Stomach (tissue), 9 donors: ENCODE data around the gene HBA2. TPM values are rescaled to one million over a fixed set of nuclear protein-coding genes. Genes with fewer than 3 reads are reported as not detected.
A peak's percentile ranks its signal among the peaks of the same experiment; 100 is the strongest.
"Not testable (repeated sequence)": the region's sequence is repeated elsewhere in the genome, so short reads cannot be mapped to it uniquely, and the experiment has no call there.

Experiments
- DNase-seq, 2 donors: peaks; one replicate each; pipeline versions ENCODE4 v3.0.0 to v3.0.0-alpha.2; 2013 to 2019
- H3K27ac ChIP-seq, 5 donors: fragments of 200-600 bp in 4 of 5; sonication (generic) in 4 of 5; one replicate each; pipeline ENCODE4 v1.5.1; 2013 to 2019; ENCODE audit warnings: mild to moderate bottlenecking in 1 of 5, moderate library complexity in 1 of 5
- H3K27me3 ChIP-seq, 3 donors: fragments of 200-600 bp; sonication (generic); one replicate each; pipeline ENCODE4 v1.5.1; 2017 to 2019; ENCODE audit warnings: mixed run types in 1 of 3
- H3K36me3 ChIP-seq, 4 donors: fragments of 200-600 bp; sonication (generic); 1 replicate in 3 of 4; 2 replicates in 1 of 4; pipeline ENCODE4 v1.5.1; 2016 to 2019
- H3K4me1 ChIP-seq, 4 donors: fragments of 200-600 bp; sonication (generic); one replicate each; pipeline ENCODE4 v1.5.1; 2016 to 2019
- H3K4me3 ChIP-seq, 4 donors: fragments of 200-600 bp; sonication (generic) in 3 of 4; one replicate each; pipeline ENCODE4 v1.5.1; 2016 to 2019; ENCODE audit warnings: mild to moderate bottlenecking in 1 of 4
- H3K9me3 ChIP-seq, 4 donors: fragments of 200-600 bp; sonication (generic); one replicate each; pipeline ENCODE4 v1.5.1; 2016 to 2019
- EP300 ChIP-seq: sonication (generic); formaldehyde crosslinking; IDR thresholded peaks from one replicate; pipeline ENCODE4 v1.6.1; 2017; ENCODE audit warnings: antibody characterized with exemption
- POLR2A ChIP-seq, 4 donors: fragments of 450-650 bp; IDR thresholded peaks; one replicate each; pipeline ENCODE4 v1.6.1; 2016; ENCODE audit warnings: antibody characterized with exemption in 4 of 4, control low read depth in 2 of 4, mild to moderate bottlenecking in 1 of 4, moderate library complexity in 1 of 4
- POLR2AphosphoS5 ChIP-seq, 3 donors: sonication (generic); formaldehyde crosslinking; IDR thresholded peaks; one replicate each; pipeline ENCODE4 v1.6.1; 2016; ENCODE audit warnings: antibody characterized with exemption in 3 of 3
- WGBS, 5 donors: extraction: QIAGEN DNeasy Blood & Tissue Kit in 3 of 5; methylation state at CpG; one replicate each; pipeline versions ENCODE4 v1.1.5 to v1.1.7; 2013 to 2018; 5-methylcytosine and 5-hydroxymethylcytosine counted together
- intact Hi-C: fragments of 100-400 bp; cut with DNase I; formaldehyde crosslinking; loops from one replicate; pipeline ENCODE4 v1.15.1; 2023; ENCODE audit warnings: low total_unique reads
- polyA plus RNA-seq, 3 donors: library from polyadenylated mRNA; stranded (reverse); fragments of 200-250 nt; gene quantifications; one replicate each; pipeline ENCODE4 v1.2.3, GENCODE V29; 2013
- total RNA-seq, 5 donors: library from RNA; depleted of rRNA; stranded (reverse); fragments of >200 nt; gene quantifications; one replicate each; pipeline versions ENCODE4 v1.1.0 to v1.2.3, GENCODE V29; 2014 to 2016
- TF ChIP-seq, protein P1 (sequence below), 7 experiments: fragments of 450-650 bp in 4 of 7; fragments of 200-600 bp in 3 of 7; sonication (generic) in 3 of 7; IDR thresholded peaks; one replicate each; pipeline ENCODE4 v1.5.1; 2016 to 2019; ENCODE audit warnings: antibody characterized with exemption in 7 of 7, control low read depth in 2 of 7, mild to moderate bottlenecking in 1 of 7
- donor health status: healthy with polysubstance abuse.
- donor health status: Bipolar disorder and iron deficiency.
- donor health status: healthy.

Gene HBA2
- total and polyA plus RNA-seq, 8 donors: 3.5 to 570 (median 18.5) TPM; not detected in 1

GRCh38 chr16:162271-162991, 10.2 kb upstream of the HBA2 start:
- Histone ChIP-seq H3K4me3 (no peak overlapping the region), H3K27ac (no peak overlapping the region), H3K27me3 (peaks cover 21 to 80% (median 26%) of the 10 kb centered on the region in 3 donors), H3K36me3 (no peaks in the 10 kb centered on the region), H3K4me1 (peaks cover 16 to 21% (median 19%) of the 10 kb centered on the region in 4 donors), H3K9me3 (no peaks in the 10 kb centered on the region)
- DNase-seq: no peak
- WGBS, 5 donors: 80 to 87% (median 83%) methylated on average over 13 of the region's 13 CpGs
- no peak for TF ChIP-seq POLR2A (IDR thresholded peaks at IDR 0.05)
- TF ChIP-seq EP300: no peak
- TF ChIP-seq, protein P1, sequence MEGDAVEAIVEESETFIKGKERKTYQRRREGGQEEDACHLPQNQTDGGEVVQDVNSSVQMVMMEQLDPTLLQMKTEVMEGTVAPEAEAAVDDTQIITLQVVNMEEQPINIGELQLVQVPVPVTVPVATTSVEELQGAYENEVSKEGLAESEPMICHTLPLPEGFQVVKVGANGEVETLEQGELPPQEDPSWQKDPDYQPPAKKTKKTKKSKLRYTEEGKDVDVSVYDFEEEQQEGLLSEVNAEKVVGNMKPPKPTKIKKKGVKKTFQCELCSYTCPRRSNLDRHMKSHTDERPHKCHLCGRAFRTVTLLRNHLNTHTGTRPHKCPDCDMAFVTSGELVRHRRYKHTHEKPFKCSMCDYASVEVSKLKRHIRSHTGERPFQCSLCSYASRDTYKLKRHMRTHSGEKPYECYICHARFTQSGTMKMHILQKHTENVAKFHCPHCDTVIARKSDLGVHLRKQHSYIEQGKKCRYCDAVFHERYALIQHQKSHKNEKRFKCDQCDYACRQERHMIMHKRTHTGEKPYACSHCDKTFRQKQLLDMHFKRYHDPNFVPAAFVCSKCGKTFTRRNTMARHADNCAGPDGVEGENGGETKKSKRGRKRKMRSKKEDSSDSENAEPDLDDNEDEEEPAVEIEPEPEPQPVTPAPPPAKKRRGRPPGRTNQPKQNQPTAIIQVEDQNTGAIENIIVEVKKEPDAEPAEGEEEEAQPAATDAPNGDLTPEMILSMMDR (IDR thresholded peaks at IDR 0.05): no peak
- TF ChIP-seq POLR2AphosphoS5 (IDR thresholded peaks at IDR 0.05): no peak
- intact Hi-C loops: no loop called here

DNA sequence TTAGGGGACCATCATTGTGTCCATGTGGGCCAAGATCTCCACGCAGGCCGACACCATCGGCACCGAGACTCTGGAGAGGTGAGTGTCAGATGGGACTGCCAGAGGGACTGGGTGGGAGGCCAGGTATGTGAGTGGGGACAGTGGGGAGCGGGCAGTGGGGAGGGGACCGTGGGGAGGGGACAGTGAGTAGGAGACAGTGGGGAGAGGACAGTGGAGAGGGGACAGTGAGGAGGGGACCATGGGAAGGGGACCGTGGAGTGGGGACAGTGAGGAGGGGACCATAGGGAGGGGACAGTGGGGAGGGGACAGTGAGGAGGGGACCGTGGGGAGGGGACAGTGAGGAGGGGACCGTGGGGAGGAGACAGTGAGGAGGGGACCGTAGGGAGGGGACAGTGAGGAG, 9.5 kb upstream of the HBA2 start:
- intact Hi-C loops: not testable (repeated sequence)

DNA sequence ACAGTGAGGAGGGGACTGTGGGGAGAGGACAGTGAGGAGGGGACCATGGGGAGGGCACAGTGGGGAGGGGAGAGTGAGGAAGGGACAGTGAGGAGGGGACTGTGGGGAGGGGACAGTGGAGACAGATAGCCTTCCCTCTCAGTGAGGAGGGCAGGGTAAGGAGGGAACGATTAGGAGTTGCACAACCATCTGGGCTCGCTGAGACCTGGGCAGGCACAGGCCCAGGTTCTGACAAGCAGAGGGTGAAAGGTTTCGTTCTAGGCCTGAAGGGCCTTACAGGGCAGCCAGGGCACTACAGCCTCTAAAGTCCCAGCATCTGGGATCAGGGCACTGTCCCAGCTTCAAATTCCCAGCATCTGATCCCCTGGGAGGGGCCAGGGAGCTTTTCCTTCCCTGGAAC, 9.0 kb upstream of the HBA2 start:
- Histone ChIP-seq H3K4me1 (peaks cover 16 to 25% (median 19%) of the 10 kb centered on the region in 4 donors), H3K27me3 (peaks cover 24 to 81% (median 38%) of the 10 kb centered on the region in 3 donors)
- H3K27ac ChIP-seq, H3K4me3 ChIP-seq, H3K9me3 ChIP-seq, DNase-seq, intact Hi-C loops, H3K36me3 ChIP-seq: not testable (repeated sequence)
- 8 to 29% (median 21%) methylated on average over 1 to 3 of the region's 3 CpGs; no CpG with 5 or more reads in 1 of the 5 donors for WGBS, 5 donors

More for the DNA sequence above, 9.5 kb upstream of the HBA2 start:
- H3K4me3 ChIP-seq, H3K9me3 ChIP-seq, H3K36me3 ChIP-seq, DNase-seq, H3K27ac ChIP-seq: not testable (repeated sequence)
- peaks cover 16 to 21% (median 19%) of the 10 kb centered on the region in 4 donors for H3K4me1 ChIP-seq
- peaks cover 24 to 81% (median 33%) of the 10 kb centered on the region in 3 donors for H3K27me3 ChIP-seq
- 83 to 93% (median 88%) methylated on average over 5 to 10 of the region's 10 CpGs for WGBS, 5 donors

GRCh38 chr16:164134-164823, 8.4 kb upstream of the HBA2 start:
- H3K27ac ChIP-seq, DNase-seq, H3K36me3 ChIP-seq, intact Hi-C loops, H3K4me3 ChIP-seq, H3K9me3 ChIP-seq: not testable (repeated sequence)
- peaks cover 24 to 82% (median 44%) of the 10 kb centered on the region in 3 donors for H3K27me3 ChIP-seq
- 8% methylated on average over 9 of the region's 80 CpGs; no CpG with 5 or more reads in 4 of the 5 donors for WGBS, 5 donors
- H3K4me1 ChIP-seq: peaks cover 16 to 25% (median 19%) of the 10 kb centered on the region in 4 donors

DNA sequence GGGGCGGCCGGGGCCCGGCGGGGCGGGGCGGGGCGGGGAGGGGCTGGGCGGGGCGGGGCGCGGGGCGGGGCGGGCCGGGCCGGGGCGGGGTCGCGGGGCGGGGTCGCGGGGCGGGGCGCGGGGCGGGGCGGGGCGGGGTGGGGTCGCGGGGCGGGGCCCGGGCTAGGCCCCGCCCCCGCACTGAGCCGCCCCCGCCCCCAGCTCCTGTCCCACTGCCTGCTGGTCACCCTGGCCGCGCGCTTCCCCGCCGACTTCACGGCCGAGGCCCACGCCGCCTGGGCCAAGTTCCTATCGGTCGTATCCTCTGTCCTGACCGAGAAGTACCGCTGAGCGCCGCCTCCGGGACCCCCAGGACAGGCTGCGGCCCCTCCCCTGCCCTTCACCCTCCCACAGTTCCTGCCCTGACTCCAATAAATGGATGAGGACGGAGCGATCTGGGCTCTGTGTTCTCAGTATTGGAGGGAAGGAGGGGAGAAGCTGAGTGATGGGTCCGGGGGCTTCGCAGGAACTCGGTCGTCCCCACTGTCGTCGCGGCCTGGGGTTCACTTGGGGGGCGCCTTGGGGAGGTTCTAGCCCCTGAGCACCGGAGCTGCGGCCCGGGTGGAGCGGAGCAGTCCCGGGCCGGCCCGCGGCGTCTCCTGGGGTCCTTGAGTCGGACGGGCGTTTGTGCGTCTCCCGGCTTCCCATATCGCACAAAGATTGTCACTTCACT, 7.7 kb upstream of the HBA2 start:
- intact Hi-C loops: no loop called here
- TF ChIP-seq POLR2A (IDR thresholded peaks at IDR 0.05) (no peak), POLR2AphosphoS5 (IDR thresholded peaks at IDR 0.05) (no peak), EP300 (no peak)
- TF ChIP-seq, protein P1 (IDR thresholded peaks at IDR 0.05): no peak
- H3K4me3 ChIP-seq: peak overlapping the region in 3 of 4 donors; percentile 4 to 35 (median 17)
- no peak overlapping the region for H3K27ac ChIP-seq
- H3K4me1 ChIP-seq: peaks cover 16 to 25% (median 19%) of the 10 kb centered on the region in 4 donors
- no peaks in the 10 kb centered on the region for H3K9me3 ChIP-seq
- DNase-seq: no peak
- 2 to 6% (median 2%) methylated on average over 29 to 47 of the region's 77 CpGs for WGBS, 5 donors
- peaks cover 24 to 84% (median 46%) of the 10 kb centered on the region in 3 donors for H3K27me3 ChIP-seq
- no peaks in the 10 kb centered on the region for H3K36me3 ChIP-seq
